ENCODE data around the gene CCDC93.
A peak's percentile ranks its signal among the peaks of the same experiment; 100 is the strongest.
"Not testable (repeated sequence)": the region's sequence is repeated elsewhere in the genome, so short reads cannot be mapped to it uniquely, and the experiment has no call there.

Gene CCDC93

GRCh38 chr2:118046634-118047210 is 32.9 kb upstream of the CCDC93 start:
- DNase-seq (ENCODE audit: low spot score), result peak; percentile 50

- DNase-seq (ENCODE audit: low spot score), result no peak
Measured at GRCh38 chr2:118045286-118045685, 31.4 kb upstream of the CCDC93 start.

GRCh38 chr2:118044854-118045253 is 31.0 kb upstream of the CCDC93 start:
- no peak for DNase-seq (ENCODE audit: low spot score)

GRCh38 chr2:118044103-118044716 is 30.3 kb upstream of the CCDC93 start:
- no peak for DNase-seq (ENCODE audit: low spot score)

- no peak for DNase-seq (ENCODE audit: low spot score)
Measured at GRCh38 chr2:118040891-118041290, 27.0 kb upstream of the CCDC93 start.

- DNase-seq (ENCODE audit: low spot score), result peak; percentile 30
Measured at GRCh38 chr2:118032169-118033013, 18.5 kb upstream of the CCDC93 start.

- DNase-seq (ENCODE audit: low spot score), result no peak
Measured at GRCh38 chr2:118031566-118031965, 17.7 kb upstream of the CCDC93 start.

GRCh38 chr2:118029025-118029424 is 15.2 kb upstream of the CCDC93 start:
- DNase-seq (ENCODE audit: low spot score), result no peak

- no peak for DNase-seq (ENCODE audit: low spot score)
Measured at GRCh38 chr2:118021356-118021755, 7.5 kb upstream of the CCDC93 start.

GRCh38 chr2:118019821-118020220 is 6.0 kb upstream of the CCDC93 start:
- DNase-seq (ENCODE audit: low spot score), result no peak

- no peak for DNase-seq (ENCODE audit: low spot score)
Measured at GRCh38 chr2:118016911-118017310, 3.0 kb upstream of the CCDC93 start.

- not testable (repeated sequence) for DNase-seq (ENCODE audit: low spot score)
Measured at GRCh38 chr2:118015761-118016160, 1.9 kb upstream of the CCDC93 start.

GRCh38 chr2:118014492-118014824 is 588 bp upstream of the CCDC93 start:
- no peak for DNase-seq (ENCODE audit: low spot score)

- DNase-seq (ENCODE audit: low spot score), result peak; percentile 25
Measured at GRCh38 chr2:118013221-118013723, 598 bp downstream of the CCDC93 start.

GRCh38 chr2:118012778-118013177 is 1.1 kb downstream of the CCDC93 start:
- no peak for DNase-seq (ENCODE audit: low spot score)

GRCh38 chr2:118010473-118010872 is 3.4 kb downstream of the CCDC93 start:
- DNase-seq (ENCODE audit: low spot score), result no peak

- no peak for DNase-seq (ENCODE audit: low spot score)
Measured at GRCh38 chr2:118006861-118007260, 7.0 kb downstream of the CCDC93 start.

GRCh38 chr2:118006326-118006725 is 7.5 kb downstream of the CCDC93 start:
- DNase-seq (ENCODE audit: low spot score), result no peak

- peak; percentile 72 for DNase-seq (ENCODE audit: low spot score)
Measured at GRCh38 chr2:118003396-118003824, 10.5 kb downstream of the CCDC93 start.

- DNase-seq (ENCODE audit: low spot score), result no peak
Measured at GRCh38 chr2:118000041-118000440, 13.8 kb downstream of the CCDC93 start.

- no peak for DNase-seq (ENCODE audit: low spot score)
Measured at GRCh38 chr2:117997872-117998454, 15.9 kb downstream of the CCDC93 start.

GRCh38 chr2:117996525-117996924 is 17.3 kb downstream of the CCDC93 start:
- no peak for DNase-seq (ENCODE audit: low spot score)

- no peak for DNase-seq (ENCODE audit: low spot score)
Measured at GRCh38 chr2:117994729-117995128, 19.1 kb downstream of the CCDC93 start.
